Neural cell (in vitro differentiated cells): ENCODE results near the gene PLEKHA1.

Experiments used
- CTCF ChIP-seq: fragments of 450-650 bp; IDR thresholded peaks from 2 replicates; pipeline ENCODE4 v1.5.1; 2014; ENCODE audit warnings: antibody characterized with exemption, mild to moderate bottlenecking, moderate library complexity; ENCODE audit not compliant: poor library complexity, severe bottlenecking
- EZH2 ChIP-seq: fragments of 200-600, 300-800 bp; shearing (Covaris generic), sonication (generic); IDR thresholded peaks from 2 replicates; pipeline ENCODE4 v1.6.1; 2014; ENCODE audit warnings: antibody characterized with exemption, low read length, borderline replicate concordance, mild to moderate bottlenecking; ENCODE audit not compliant: insufficient read depth, poor library complexity, severe bottlenecking
- MXI1 ChIP-seq: fragments of 450-650 bp; conservative IDR thresholded peaks from 2 replicates; pipeline ENCODE4 v1.6.1; 2014; ENCODE audit warnings: antibody characterized with exemption, mild to moderate bottlenecking; ENCODE audit not compliant: poor library complexity, severe bottlenecking
- POLR2AphosphoS5 ChIP-seq: IDR thresholded peaks from 2 replicates; pipeline ENCODE4 v1.6.1; 2012
- TF ChIP-seq, protein P1 (sequence below): IDR thresholded peaks from 2 replicates; pipeline ENCODE4 v1.6.1; 2012; ENCODE audit warnings: borderline replicate concordance

- TF ChIP-seq CTCF (no peak), EZH2 (no peak), MXI1 (no peak), POLR2AphosphoS5 (no peak)
- TF ChIP-seq, protein P1, sequence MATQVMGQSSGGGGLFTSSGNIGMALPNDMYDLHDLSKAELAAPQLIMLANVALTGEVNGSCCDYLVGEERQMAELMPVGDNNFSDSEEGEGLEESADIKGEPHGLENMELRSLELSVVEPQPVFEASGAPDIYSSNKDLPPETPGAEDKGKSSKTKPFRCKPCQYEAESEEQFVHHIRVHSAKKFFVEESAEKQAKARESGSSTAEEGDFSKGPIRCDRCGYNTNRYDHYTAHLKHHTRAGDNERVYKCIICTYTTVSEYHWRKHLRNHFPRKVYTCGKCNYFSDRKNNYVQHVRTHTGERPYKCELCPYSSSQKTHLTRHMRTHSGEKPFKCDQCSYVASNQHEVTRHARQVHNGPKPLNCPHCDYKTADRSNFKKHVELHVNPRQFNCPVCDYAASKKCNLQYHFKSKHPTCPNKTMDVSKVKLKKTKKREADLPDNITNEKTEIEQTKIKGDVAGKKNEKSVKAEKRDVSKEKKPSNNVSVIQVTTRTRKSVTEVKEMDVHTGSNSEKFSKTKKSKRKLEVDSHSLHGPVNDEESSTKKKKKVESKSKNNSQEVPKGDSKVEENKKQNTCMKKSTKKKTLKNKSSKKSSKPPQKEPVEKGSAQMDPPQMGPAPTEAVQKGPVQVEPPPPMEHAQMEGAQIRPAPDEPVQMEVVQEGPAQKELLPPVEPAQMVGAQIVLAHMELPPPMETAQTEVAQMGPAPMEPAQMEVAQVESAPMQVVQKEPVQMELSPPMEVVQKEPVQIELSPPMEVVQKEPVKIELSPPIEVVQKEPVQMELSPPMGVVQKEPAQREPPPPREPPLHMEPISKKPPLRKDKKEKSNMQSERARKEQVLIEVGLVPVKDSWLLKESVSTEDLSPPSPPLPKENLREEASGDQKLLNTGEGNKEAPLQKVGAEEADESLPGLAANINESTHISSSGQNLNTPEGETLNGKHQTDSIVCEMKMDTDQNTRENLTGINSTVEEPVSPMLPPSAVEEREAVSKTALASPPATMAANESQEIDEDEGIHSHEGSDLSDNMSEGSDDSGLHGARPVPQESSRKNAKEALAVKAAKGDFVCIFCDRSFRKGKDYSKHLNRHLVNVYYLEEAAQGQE = no peak
These were observed 79.6 kb downstream of the PLEKHA1 start for GRCh38 chr10:122454071-122454470.
